Superior temporal gyrus (tissue), 1 donor: ENCODE measurements around the gene HAVCR2.
A peak's percentile ranks its signal among the peaks of the same experiment; 100 is the strongest.
"Not testable (repeated sequence)": the region's sequence is repeated elsewhere in the genome, so short reads cannot be mapped to it uniquely, and the experiment has no call there.

Experiments used
- DNase-seq: peaks from one replicate; pipeline ENCODE4 v3.0.0-alpha.2; 2016; ENCODE audit errors: extremely low spot score

The HAVCR2 gene

DNA sequence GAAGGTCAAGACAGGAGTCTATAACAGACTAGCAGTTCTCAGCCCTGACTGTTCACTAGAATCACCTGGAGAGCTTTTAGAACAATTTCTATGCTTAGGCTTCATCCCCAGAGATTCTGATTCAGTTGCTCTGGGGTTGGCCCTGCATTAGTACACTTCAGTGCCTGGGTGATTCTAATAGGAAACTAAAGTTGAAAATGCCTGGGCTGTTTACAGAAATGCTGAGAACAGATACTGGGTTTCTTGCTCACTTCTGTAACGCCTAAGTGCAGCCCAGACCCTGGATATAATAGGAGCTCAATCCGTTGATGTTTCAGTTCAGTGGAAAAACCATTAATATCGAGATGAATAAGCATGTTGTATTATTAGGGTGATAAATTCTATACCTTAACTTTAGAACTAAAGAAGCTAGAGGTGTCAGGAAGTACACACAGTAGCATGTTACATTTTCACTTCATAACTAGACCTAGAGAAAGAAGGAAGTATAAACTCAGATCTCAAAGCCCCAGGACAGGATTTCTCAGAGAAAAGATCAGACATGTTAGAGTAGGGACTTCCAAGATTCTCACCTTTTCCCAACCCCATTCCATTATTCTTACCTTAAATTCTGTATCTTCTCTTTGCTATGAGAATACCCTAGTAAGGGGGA lies 20.4 kb downstream of the HAVCR2 start:
- no peak for DNase-seq

DNA sequence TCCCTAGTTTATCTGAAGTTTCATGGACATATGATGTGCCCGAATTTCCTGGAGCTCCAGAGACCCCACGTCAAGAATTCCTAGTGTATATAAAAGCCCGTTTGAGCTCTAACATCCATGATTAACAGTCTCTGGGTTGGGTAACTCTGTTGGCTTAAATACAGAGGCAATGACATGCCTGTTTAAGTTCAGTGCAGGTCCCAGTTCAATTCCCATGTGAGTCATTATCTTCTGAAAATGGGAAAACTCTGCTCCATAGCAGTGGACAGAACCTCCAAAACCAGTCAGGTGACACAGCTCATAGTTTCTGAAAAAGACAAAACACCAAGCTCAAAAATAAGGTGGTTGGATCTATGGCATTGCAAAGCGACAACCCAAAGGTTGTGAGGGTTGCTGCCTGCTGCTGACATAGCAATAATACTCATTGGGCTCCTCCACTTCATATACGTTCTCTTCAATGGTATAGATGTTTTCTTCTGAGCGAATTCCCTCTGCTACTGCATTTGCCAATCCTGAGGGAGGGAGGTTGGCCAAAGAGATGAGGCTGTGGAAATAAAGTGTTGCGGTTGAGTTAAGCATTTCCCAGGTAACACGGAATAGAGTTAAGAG lies 22.0 kb downstream of the HAVCR2 start:
- no peak for DNase-seq

DNA sequence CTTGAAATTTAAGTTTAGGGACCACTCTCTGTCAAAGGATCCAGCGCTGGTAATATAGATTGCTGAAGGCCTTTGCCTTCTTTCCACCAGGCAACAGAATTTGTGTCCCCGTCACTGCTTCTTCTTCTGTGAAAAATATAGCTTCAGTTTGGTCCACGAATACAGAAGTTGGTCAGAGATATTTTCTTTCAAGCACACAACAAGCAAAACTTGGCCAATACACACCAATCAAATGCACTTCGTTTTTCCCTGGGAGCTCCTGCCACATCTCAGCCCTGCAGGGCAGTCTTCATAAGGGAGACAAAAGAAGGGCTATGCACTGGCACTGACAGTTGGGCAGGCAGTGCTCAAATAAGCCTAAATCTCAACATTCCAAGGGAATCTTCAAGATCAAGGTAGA lies 22.9 kb downstream of the HAVCR2 start:
- no peak for DNase-seq

DNA sequence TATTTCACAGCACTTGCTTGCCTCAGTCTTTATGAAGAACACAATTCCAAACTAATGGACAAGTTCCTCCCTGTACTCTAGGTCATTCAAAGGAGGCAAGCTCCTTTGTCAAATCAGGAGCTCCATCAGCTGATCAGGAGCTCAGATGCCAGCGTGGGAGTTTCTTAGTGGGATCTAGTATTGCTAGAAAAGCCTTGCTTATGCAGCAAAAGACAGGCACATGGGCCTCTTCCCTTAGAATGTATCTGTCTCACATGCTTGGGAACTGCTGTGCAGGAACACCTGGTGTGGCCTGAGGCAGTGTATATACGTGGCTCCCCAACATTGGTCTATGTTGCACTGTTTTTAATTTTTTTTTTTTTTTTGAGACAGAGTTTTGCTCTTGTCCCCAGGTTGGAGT lies 28.6 kb downstream of the HAVCR2 start:
- DNase-seq: no peak

DNA sequence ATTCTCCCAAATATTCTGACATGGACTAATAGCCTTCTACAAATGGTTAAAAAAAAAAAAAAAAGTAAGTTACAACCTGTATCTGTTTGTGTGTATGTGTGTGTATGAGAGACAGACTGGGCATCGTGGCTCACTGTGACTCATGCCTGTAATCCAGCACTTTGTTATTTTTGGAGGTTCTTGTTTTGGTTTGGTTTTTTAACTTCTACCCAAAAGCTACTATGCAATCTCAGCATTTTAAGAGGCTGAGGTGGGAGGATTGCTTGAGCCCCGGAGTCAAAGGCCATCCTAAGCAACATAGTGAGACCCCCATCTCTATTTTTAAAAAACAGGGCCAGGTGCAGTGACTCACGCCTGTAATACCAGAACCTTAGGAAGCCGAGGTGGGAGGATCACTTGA lies 32.3 kb downstream of the HAVCR2 start:
- peak; percentile 48 for DNase-seq

DNA sequence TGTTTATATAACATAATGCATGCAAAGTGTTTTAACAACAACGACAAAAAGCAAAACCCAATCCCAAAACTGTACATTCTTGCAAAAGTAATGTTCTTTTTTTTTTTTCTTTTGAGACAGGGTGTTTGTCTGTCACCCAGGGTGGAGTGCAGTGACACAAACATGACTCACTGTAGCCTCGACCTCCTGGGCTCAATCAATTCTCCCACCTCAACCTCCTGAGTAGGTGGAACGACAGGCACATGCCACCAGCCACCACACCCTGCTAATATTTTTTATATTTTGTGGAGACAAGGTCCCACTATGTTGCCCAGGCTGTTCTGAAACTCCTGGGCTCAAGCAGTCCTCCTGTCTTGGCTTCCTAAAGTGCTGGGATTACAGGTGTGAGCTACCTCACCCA lies 36.3 kb downstream of the HAVCR2 start:
- DNase-seq: no peak

DNA sequence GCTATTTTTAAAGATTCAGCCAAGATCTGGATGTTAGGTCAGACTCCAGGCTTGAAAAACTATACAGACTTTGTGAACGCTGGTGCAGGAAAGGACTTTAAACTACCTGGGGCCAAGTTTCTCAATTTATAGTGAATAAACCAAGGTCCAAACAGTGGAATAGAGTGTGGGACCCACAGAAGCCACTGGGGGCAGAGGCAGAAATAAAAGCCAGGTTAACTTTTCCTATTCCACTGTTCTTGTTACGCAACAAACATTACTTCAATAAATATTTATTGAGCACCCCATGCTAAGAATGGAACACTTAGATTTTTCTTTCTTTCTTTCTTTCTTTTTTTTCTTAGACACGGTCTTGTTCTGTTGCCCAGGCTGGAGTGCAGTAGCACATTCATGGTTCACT lies 38.9 kb downstream of the HAVCR2 start:
- no peak for DNase-seq

DNA sequence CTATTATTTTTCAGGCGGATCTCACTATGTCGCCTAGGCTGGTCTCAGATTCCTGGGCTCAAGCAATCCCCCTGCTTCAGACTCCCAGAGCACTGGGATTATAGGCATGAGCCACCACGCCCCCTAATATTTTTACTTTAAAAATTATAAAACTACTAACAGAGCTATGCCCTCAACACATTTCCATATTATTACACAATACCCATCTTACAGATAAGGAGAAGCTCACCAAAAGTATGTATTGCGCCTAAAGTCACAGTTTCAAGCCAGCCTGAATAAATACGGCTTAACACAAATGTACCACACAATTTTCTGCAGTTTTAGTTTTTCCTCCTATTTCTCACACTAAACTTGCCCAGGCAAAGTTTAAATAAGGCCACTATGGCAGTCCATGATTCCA lies 40.1 kb downstream of the HAVCR2 start:
- DNase-seq: no peak

DNA sequence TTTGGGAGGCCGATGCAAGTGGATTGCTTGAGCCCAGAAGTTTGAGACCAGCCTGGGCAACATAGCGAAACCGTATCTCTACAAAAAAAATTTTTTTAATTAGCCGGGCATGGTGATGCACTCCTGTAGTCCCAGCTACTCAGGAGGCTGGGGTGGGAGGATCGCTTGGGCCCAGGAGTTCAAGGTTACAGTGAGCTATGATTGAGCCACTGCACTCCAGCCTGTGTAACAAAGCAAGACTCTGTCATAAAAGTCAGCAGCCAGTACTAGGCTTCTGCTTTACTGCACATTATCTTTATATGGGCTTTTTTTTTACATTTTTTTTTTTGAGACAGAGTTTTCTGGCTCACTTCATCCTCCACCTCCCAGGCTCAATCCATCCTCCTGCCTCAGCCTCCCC lies 40.5 kb downstream of the HAVCR2 start:
- DNase-seq: no peak

DNA sequence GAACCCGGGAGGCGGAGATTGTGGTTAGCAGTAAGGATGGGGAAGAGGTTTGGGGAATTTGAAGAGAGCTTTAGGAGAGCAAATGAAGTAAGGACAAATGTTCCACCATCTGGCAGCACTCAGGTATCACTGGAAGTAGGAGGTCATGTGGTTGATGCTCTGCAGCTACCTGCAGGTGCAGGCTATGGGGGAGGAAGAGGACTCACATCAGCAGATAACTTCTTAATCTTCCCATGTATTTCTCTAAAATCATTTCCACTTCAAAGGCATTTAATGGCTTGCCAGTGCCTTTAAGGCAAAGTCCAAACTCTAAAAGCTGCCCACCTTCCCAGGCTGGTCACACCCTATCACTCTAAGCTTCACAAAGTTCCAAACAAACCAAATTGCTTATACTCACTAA lies 41.8 kb downstream of the HAVCR2 start:
- no peak for DNase-seq

DNA sequence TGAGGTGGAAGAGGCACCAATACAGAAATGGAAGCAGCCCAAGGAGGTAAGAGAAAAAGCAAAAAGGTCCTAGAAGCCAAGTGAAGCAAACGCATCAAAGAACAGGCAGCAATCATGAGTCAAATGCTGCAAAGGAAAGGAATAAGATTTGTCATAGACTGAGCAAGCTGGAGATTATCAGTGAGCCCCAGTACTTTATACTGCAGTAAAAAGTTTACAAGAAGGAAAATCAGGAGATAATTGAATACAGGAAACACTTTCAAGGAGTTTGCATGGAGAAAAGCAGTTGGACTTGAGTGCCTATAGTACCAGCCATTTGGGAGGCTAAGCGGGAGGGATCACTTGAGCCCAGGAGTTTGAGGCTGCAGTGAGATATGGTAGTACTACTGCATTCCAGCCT lies 42.8 kb downstream of the HAVCR2 start:
- DNase-seq: no peak

DNA sequence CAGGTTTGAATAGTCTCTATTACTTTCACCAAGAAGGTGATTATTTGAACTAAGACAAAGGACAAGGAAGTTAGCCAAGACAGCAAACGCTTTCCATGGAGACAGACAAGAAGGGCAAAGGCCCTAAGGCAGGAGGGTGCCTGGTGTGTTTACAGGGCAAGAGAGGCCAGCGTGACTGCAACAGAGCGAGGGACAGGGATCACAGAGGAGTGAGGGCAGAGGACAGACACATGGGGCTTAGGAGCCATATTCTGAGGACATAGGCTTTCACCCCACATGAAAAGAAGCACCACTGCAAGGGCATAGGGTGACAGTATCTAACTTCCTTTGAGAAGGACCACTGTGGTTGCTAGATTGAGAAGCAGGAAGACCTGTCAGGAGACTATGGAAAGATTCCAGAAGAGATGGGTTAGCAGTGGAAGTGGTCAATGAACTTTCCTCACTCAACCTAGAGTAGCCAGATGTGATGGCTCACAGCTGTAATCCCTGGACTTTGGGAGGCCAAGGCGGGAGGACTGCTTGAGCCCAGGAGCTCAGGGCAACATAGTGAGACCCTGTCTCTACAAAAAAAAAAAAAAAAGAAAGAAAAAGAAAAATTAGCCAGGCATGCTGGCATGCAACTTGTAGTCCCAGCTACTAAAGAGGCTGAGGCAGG lies 44.9 kb downstream of the HAVCR2 start:
- DNase-seq: no peak

DNA sequence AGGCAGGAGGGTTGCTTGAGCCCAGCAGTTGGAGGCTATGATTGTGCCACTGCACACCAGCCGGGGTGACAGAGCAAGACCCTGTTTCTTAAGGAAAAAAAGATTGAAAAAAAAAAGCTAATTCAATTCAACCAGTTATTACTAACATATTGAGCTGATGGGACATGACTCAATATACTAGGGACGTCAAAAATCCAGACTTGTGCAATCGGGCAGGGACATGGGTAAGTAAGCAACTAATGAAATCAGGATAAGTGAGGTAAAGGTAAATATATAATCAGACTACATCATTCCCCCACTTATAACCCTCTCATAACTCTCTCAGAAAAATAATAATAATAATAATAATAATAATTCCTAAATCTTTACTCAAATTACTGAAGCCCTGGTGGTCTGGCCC lies 49.0 kb downstream of the HAVCR2 start:
- no peak for DNase-seq

DNA sequence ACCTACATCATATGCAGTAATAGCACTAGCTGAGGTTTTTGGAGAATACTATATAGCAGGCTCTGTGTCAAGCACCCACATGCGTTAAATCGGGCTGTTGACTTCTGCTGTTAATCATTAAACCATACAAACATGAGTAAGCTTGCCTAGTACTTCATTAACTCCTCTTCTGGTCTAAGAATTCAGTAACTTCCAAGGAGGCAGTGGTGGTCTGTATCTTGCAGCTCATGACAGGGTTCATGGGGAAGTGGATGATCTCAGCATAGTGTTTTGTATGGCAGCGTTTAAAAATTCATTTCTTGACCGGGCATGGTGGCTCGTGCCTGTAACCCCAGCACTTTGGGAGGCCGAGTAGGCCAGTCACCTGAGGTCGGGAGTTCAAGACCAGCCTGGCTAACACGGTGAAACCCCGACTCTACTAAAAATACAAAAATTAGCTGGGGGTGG lies 49.7 kb downstream of the HAVCR2 start, which contains the start of gene HAVCR1:
Gene HAVCR1, minus strand, starts transcription at position 24 of the 447 bp plus-strand sequence. CDS start 1,173 bp downstream, outside the sequence.
- no peak for DNase-seq

DNA sequence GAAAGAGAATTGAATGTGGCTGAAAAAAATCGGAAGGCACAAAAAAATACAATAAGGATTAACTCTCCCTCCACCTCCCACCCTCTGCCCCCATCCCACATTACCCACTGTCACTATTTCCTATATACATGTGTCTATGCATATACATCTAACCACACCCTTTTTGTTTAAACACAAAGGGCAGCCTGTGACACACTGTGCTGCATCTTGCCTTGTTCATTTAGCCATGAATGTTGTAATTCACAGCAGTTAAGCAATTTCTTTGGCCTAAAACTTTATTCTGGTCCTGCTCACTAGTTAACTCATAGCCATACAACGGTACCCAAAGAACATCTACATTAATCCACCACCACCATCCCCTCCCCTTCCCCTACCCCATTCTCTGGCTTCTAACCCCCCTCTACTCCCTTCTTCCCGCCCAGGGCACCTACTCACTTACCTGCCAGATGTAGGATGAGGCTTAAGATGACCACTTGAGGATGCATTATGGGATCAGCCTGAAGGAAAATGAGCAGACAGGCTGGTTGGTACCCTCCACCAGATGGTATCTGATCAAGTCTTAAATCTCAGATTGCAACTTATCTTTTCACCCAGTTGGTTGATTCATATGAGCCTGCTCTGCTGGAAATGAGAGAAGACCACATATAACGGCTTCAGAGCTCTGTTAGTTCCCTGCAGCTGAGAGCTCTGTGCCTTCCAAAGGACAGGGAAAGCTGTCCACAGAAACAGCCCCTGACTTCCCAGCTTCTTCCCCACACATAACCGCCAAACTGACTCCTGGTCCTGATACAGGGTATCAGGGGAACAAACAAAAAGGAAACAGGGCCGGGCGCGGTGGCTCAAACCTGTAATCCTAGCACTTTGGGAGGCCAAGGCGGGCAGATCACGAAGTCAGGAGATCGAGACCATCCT lies 51.1 kb downstream of the HAVCR2 start:
- no peak for DNase-seq

DNA sequence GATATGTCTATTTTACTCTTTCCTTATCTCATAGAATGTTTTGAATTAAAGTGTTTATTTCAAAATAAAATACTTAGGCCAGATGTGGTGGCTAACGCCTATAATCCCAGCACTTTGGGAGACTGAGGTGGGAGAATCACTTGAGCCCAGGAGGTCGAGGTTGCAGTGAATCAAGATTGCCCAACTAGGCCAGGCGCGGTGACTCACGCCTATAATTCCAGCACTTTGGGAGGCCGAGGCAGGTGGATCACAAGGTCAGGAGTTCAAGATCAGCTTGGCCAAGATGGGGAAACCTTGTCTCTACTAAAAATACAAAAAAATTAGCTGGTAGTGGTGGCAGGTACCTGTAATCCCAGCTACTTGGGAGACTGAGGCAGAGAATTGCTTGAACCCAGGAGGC lies 52.0 kb downstream of the HAVCR2 start:
- DNase-seq: not testable (repeated sequence)

DNA sequence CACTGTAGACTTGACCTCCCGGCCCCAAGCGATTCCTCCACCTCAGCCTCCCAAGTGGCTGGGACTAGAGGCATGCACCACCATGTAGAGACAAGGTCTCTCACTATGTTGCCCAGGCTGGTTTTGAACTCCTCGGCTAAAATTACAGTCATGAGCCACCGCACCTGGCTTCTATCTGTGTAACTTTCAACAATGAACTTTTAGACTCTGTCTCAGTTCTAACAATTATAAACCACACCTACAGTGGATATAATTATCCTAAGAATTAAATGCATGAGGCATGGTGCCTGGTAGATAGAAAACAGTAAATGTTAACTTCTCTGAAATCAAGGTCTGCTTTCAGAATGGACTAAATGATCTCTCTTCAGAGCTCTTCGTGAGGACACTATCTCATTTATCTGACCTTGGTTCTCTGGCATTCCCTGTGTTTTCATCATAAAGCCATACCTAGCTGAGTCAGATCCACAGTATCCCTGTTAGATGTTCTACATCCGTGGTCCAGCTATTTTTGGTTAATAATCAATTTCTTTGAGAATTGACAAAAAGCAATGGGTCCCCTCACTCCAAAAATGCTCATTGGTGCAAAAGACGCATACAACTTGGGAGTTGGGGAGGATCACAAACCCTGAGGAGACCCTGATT lies 57.1 kb downstream of the HAVCR2 start:
- DNase-seq: no peak

DNA sequence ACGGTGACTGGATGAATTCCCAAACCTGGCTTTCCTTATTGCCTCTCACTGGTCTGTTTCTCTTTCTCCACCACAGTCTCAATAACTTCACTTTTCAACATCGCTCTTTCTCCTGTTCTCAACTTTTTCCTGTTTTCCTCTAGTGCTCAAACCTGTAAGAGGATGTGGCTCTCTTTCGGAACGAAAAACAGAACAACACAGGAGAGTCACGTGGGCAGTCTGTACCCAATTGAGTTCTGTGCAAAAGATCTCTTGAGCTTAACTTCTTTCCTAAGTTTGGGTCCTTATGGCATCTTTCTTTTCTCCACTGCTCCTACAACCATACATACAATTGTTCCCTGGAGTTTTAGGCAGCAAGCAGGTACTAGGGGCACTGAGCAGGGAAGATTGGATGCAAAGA lies 58.8 kb downstream of the HAVCR2 start:
- no peak for DNase-seq

DNA sequence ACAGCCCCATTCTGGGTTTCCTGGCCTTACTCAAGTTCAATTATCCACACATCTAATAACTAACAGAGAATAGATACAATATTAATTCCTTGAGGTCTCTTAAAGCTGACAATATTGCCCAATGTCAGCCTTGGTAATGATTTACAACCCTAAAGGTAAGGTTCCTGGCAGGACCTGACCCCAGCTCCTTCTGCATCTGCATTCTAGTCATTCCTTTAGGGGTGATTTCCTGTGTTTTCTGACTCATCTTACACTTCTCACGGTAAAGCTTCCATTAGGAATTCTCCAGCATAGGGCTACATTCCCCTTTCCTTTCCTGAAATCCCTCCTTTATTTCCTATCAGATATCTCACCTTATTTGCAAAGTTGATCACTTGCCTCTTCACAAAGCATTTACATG lies 59.2 kb downstream of the HAVCR2 start:
- DNase-seq: no peak

DNA sequence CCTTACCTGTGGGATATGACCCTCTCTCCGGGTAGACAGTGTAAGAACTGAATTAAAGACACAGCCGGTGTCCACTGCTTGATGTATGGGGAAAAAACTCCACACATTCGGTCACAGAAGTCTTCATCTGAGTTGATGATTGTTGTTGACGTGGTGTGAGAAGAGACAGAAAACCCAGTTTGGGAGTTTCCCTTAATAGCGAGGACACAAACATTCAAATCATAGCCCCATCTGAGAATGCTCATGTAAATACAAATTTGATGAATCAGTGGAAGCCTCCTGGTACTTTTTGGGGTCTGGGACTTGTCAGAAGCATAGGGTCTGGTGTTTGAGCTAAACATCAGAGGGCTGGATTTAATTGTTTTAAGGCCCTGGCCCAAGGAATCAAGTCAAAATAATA lies 60.9 kb downstream of the HAVCR2 start:
- DNase-seq: no peak

DNA sequence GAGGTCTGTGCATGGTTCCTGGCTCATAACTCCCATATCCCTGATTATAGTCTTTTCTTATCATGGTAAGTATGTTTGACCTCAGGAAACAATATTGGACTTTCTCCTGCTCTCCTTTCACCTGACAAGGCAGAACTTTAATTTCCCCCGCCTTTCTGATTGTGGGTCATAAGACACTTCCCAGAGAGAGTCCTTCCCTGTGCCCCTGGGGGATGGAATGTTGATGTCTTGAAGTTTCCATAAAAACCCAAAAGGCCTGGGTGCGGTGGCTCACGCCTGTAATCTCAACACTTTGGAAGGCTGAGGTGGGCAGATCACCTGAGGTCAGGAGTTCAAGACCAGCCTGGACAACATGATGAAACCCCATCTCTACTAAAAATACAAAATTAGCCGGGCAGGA lies 61.8 kb downstream of the HAVCR2 start:
- DNase-seq: not testable (repeated sequence)

DNA sequence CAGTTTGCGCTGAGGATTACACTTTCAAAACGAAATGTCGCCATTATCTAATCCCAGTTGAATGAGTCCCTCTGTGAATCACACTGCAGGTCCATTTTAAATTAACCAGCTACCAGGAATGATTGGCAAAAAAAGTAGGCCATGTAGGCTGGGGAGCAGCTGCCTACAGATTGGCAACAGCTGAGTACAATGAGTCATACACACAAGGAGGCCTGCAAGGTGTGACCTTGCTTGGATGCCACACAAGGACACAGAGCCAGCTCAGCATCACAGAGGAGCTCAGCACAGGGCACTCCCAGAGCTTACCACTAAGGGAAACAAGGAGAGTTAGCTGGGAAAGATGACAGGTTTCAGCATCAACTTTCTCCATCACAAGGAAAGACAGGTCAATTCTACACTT lies 62.8 kb downstream of the HAVCR2 start:
- DNase-seq: peak; percentile 27
